Mammary epithelial cell (primary cell): ENCODE measurements around the gene ZBTB33.

Experiments used
- EZH2 ChIP-seq: IDR thresholded peaks from 2 replicates; pipeline ENCODE4 v1.6.1; 2012; ENCODE audit warnings: low read length, inconsistent platforms, borderline replicate concordance
- TF ChIP-seq, protein P1 (sequence below), 2 donors: IDR thresholded peaks in 1 of 2; conservative IDR thresholded peaks in 1 of 2; 2 replicates each; pipeline ENCODE4 v1.5.1; 2011 to 2012; ENCODE audit warnings: inconsistent platforms in 2 of 2, low read length in 2 of 2, mild to moderate bottlenecking in 2 of 2, control low read depth in 1 of 2, low read depth in 1 of 2; ENCODE audit not compliant: insufficient read depth in 1 of 2; ENCODE audit errors: extremely low read depth in 1 of 2

DNA sequence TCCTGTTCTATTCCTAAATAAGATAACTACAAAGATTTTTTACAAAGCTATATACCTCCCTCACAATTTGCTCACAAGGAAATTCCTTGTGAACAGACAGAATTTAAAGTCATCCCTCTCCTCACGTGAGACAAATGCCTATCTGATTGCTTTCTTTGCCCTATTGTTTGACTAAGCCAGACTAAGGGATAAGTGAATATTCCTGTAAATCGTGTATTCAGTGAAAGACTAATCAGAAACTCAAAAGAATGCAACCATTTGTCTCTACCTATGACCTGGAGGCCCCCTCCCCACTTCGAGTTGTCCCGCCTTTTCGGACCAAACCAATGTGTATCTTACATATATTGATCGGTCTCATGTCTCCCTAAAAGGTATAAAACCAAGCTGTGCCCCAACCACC is 15.3 kb upstream of the ZBTB33 start:
- TF ChIP-seq EZH2, result no peak
- TF ChIP-seq, protein P1, sequence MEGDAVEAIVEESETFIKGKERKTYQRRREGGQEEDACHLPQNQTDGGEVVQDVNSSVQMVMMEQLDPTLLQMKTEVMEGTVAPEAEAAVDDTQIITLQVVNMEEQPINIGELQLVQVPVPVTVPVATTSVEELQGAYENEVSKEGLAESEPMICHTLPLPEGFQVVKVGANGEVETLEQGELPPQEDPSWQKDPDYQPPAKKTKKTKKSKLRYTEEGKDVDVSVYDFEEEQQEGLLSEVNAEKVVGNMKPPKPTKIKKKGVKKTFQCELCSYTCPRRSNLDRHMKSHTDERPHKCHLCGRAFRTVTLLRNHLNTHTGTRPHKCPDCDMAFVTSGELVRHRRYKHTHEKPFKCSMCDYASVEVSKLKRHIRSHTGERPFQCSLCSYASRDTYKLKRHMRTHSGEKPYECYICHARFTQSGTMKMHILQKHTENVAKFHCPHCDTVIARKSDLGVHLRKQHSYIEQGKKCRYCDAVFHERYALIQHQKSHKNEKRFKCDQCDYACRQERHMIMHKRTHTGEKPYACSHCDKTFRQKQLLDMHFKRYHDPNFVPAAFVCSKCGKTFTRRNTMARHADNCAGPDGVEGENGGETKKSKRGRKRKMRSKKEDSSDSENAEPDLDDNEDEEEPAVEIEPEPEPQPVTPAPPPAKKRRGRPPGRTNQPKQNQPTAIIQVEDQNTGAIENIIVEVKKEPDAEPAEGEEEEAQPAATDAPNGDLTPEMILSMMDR (conservative IDR thresholded peaks at IDR 0.05 in 1 of 2, IDR thresholded peaks at IDR 0.05 in 1 of 2; ENCODE audit: extremely low read depth in 1 of 2, insufficient read depth in 1 of 2, low read depth in 1 of 2, low read length in 2 of 2), result no peak
